SIG-M5 treated with dmso at 0.1 percent for 504 hours (cell line): ENCODE results near the gene NR5A1.

Experiments used
- DNase-seq: peaks from one replicate; lab custom pipeline; 2025; ENCODE audit not compliant: unreplicated experiment; lab: John Stamatoyannopoulos, UW

The NR5A1 gene

GRCh38 chr9:124514874-124515273 is 7.7 kb upstream of the NR5A1 start:
- DNase-seq: no peak

GRCh38 chr9:124514125-124514524 is 6.9 kb upstream of the NR5A1 start:
- no peak for DNase-seq

GRCh38 chr9:124513376-124513994 is 6.3 kb upstream of the NR5A1 start:
- DNase-seq: no peak

GRCh38 chr9:124512806-124513204 is 5.6 kb upstream of the NR5A1 start:
- DNase-seq: no peak

- no peak for DNase-seq
These were observed 4.9 kb upstream of the NR5A1 start for GRCh38 chr9:124511891-124512805.

GRCh38 chr9:124511426-124511840 is 4.2 kb upstream of the NR5A1 start:
- DNase-seq: no peak

- DNase-seq: no peak
These were observed 3.6 kb upstream of the NR5A1 start for GRCh38 chr9:124510650-124511425.

GRCh38 chr9:124507880-124508423 is 753 bp upstream of the NR5A1 start:
- DNase-seq: no peak

GRCh38 chr9:124506433-124506832 is 766 bp downstream of the NR5A1 start:
- DNase-seq: no peak

GRCh38 chr9:124505901-124506346 is 1.3 kb downstream of the NR5A1 start:
- DNase-seq: no peak

GRCh38 chr9:124505006-124505900 is 1.9 kb downstream of the NR5A1 start:
- no peak for DNase-seq

- no peak for DNase-seq
These were observed 2.6 kb downstream of the NR5A1 start for GRCh38 chr9:124504530-124505005.

- DNase-seq: no peak
These were observed 3.3 kb downstream of the NR5A1 start for GRCh38 chr9:124503713-124504529.

GRCh38 chr9:124502711-124503702 is 4.2 kb downstream of the NR5A1 start:
- DNase-seq: no peak

- DNase-seq: no peak
These were observed 5.4 kb downstream of the NR5A1 start for GRCh38 chr9:124501771-124502320.

- no peak for DNase-seq
These were observed 6.2 kb downstream of the NR5A1 start for GRCh38 chr9:124500796-124501611.
